Gastrocnemius medialis (tissue), 4 donors: ENCODE data around the gene PCDHAC2.

ENCODE experiments used
- POLR2A ChIP-seq, 2 donors: fragments of 450-650 bp; IDR thresholded peaks; one replicate each; pipeline ENCODE4 v1.6.1; 2017; ENCODE audit warnings: antibody characterized with exemption in 2 of 2, mild to moderate bottlenecking in 2 of 2, moderate library complexity in 2 of 2
- TF ChIP-seq, protein P1 (sequence below), 5 experiments: fragments of 450-650 bp in 3 of 5; fragments of 200-600 bp in 2 of 5; sonication (generic) in 2 of 5; IDR thresholded peaks in 4 of 5; conservative IDR thresholded peaks in 1 of 5; 1 replicate in 4 of 5; 2 replicates in 1 of 5; pipeline ENCODE4 v1.5.1; 2016 to 2019; ENCODE audit warnings: antibody characterized with exemption in 5 of 5, mild to moderate bottlenecking in 3 of 5, moderate library complexity in 3 of 5

GRCh38 chr5:141010047-141010793, 43.9 kb downstream of the PCDHAC2 start:
- no peak for TF ChIP-seq POLR2A (IDR thresholded peaks at IDR 0.05)
- TF ChIP-seq, protein P1, sequence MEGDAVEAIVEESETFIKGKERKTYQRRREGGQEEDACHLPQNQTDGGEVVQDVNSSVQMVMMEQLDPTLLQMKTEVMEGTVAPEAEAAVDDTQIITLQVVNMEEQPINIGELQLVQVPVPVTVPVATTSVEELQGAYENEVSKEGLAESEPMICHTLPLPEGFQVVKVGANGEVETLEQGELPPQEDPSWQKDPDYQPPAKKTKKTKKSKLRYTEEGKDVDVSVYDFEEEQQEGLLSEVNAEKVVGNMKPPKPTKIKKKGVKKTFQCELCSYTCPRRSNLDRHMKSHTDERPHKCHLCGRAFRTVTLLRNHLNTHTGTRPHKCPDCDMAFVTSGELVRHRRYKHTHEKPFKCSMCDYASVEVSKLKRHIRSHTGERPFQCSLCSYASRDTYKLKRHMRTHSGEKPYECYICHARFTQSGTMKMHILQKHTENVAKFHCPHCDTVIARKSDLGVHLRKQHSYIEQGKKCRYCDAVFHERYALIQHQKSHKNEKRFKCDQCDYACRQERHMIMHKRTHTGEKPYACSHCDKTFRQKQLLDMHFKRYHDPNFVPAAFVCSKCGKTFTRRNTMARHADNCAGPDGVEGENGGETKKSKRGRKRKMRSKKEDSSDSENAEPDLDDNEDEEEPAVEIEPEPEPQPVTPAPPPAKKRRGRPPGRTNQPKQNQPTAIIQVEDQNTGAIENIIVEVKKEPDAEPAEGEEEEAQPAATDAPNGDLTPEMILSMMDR (IDR thresholded peaks at IDR 0.05 in 4 of 5, conservative IDR thresholded peaks at IDR 0.05 in 1 of 5): no peak
